GM21515 (cell line): ENCODE measurements around the gene DENND1A.

Experiments used
- ATAC-seq: cut with Tn5 transposase; IDR thresholded peaks from one replicate; pipeline ENCODE4 v1.9.1; 2021; ENCODE audit not compliant: unreplicated experiment

The DENND1A gene

DNA sequence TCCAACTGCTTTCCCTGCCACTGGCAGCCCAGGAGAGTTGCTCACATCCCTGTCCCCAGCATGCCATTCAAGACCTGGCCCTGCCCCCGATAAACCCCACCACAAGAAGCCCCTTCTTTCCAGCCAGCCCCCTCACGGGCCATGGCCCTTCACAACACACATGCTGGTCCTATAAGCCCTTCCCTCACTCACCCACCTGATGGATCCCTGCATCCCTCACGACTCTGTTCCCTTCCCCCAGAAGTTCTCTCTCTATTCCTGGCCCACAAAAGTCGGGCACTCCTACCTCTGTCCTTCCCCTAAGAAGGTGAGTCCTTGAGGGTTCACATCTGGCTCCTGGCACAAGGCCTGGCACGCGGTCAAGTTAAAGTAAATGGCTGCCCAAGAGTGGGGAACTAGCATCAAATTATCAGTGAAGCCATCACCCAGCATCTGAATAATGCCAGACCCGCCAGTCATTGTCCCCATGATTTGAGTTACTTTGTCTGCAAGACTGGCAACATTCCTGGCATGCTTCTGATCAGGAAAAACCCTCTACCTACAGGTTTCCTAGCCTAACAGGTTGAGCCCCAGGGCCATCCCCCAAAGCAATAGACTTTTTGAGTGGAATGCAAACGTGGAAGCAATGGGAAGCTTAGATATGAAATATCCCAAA is 508.0 kb downstream of the DENND1A start:
- no peak for ATAC-seq

DNA sequence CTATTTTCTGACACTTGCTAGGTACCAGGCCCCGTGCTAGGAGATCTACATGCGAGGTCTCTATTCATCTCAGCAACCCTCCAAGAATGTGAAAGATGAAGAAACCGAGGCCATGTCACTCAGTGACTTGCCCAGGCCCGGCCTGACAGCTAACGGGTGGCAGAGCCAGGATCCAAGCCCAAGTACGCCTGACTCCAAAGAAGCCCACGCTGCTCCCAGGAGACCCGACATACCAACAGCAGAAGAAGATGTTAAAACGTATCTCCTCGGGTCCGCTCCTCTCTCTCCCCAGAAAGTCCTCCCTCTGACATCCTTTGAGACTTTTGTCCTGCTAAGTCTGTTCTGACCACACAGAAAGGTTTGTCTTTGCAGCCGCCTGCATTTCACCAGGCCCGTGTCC is 508.7 kb downstream of the DENND1A start:
- no peak for ATAC-seq

DNA sequence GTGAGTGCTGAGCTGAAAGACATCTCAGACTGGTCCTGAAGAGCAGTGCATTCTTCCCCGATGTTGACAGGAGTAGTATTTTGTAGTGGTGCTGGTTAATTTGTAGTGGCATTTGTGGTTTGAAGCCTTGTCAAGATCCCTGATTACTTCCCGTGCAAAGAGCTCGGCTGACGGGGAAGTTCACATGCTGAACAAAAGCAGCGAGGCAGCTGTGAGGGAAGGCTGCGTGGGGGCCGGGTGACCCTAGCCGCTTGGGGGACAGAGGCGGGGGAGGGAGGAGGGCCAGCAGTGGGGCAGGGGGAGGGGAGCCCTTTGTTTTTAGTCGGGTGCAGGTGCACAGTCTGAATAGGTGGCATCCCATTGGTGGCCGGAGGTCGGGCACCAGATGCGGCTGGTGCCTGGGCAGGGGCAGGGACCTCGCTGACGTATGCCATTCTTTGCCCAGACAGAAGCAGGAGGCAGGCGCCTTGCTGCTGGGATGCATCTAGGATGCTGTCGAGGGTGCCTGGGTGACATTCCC is 509.3 kb downstream of the DENND1A start:
- ATAC-seq, result no peak

DNA sequence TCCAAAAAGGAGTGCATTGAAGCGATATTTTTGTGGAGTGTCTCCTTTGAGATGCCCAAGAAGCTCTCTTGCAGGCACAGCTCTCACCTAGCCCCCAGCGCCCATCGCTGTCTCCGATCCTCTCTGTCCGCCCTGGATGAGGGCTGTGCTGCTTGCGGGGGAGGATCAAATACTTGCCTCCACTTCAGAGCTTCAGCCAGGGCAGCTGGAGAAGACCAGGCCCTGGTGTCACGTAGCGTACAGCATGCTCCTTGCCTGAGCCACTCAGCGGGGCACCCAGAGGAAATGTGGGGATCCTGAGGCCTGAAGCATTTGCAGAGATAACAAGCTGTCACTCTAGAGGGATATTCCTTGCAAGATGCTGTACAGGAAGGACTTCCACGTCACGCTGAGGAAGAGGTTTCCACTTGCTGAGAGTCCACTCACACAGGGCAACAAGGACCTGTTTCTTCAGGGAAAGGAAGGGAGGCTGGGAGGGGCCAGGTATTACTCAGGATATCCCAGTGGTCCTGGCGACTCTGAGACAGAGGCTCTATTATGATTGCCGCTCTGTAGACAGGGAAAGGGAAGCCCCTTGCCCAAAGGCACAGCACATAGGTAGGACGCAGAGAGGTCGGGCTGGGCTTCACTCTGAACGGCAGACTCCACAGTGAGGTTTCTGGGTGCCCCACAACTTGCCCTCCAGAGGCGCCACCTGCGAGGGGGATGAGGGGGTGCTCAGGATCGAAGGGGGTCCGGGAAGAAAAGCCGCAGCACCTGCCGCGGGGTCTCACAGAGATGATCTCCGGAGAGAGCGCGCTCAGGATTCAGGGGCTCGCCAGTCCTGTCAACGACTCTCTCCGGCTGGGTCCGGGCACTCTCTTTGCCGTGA is 510.0 kb downstream of the DENND1A start:
- no peak for ATAC-seq

DNA sequence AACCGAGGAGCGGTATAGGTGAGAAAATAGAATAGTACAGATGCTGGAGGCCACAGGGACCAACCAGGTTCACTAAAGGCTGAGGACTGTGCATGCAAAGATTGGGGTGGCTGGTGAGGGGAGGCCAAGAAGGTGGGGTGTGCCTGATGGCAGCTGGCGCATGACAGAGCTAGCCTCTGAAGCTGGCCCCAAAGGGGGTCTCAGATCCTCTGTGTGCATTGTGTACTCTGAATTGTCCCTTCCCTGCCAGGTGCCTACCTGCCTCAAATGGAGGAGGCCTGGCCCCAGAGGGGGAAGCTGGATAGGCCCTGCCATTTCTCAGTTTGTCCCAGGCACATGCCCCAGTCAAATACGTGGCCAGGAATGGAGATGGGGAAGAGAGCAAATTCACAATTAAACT is 510.8 kb downstream of the DENND1A start:
- no peak for ATAC-seq

DNA sequence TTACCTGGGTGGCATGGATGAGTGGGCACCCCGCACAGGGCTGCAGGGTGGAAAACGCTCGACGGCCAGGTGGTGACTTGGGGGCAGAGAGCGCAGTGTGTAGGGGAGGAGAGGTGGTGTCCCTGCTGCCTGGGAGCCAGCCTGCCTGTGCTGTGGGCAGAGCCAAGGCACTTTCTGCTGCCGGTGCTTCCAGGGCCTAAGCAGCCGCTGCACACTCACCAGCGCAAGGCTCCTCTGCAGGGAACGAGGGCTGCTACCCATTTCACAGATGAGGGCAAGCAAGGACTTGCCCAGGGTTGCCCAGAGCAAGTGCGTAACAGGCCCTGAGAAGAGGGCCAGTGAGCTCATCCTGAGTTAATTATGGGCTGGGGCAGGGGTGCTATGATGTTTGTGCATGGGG is 511.4 kb downstream of the DENND1A start:
- no peak for ATAC-seq

DNA sequence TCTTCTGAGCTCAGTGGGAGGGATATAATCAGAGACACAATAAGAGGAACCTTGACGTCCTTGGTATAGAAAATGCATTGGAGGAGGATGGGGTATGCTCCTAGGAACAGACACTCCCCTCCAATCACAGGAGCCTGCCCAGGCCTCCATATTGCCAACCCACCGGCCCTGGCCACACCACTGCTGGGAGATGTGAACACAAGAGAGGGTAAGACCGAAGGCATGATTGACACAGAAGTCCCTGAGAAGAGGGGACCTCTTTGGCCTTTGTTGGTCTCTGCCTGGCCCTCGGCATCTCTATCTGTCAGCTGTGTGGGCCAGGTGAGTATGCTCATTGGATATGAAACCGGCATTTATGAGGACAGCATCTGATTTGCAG is 511.9 kb downstream of the DENND1A start:
- no peak for ATAC-seq

DNA sequence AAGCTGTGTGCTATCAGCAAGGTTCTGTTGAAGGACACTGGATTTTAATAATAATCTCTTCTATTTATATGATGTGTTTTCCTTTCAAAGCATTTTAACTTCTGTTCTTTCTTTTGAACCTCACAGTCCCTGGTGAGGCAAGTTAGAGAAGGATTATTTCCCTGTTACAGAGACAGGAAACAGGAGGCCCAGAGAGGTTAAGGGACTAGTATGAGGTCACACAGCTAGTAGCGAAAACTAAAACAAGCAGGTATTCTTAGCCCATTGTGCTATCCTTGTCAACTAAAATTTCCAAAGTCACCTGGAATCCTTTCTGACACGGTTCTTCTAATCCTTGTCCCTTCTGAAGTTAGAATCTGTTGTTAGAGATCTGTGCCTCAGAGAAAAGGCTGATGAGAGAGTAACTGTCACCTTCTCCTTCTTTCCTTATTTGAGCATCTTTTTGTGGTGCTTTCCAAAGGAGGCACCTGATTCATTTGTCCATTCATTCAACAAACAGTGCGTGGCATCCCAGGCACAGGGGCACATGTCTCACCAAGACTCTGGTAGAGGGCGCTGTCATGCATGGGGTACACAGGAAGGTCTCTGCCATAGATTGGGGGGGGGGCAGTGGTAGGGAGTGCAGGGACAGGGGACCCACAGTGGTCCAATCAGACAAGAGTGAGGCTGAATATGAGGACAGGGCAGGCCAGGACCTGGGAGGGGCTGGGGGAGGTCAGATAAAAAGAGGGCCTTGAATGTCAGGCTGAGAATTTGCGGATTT is 512.5 kb downstream of the DENND1A start:
- no peak for ATAC-seq

DNA sequence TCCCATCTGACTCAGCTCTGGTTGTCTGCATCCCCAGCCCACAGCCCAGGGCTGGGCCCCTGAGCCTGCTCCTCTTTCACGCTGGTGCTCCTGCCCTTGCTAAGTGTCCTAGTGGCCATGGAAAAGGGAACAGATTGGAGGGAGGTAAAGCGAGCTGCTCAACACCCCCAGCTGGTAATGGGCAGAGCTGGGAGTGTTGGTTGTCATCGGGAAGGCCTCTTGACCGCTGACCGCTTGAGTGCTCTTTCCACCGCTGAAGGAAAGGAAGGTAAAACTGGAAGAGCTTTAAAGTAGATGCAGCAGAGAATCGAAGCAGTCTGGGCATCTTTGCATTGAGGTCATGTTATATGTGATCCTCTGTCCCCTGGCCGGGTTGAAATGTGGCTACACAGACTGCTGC is 513.8 kb downstream of the DENND1A start:
- ATAC-seq, result no peak

DNA sequence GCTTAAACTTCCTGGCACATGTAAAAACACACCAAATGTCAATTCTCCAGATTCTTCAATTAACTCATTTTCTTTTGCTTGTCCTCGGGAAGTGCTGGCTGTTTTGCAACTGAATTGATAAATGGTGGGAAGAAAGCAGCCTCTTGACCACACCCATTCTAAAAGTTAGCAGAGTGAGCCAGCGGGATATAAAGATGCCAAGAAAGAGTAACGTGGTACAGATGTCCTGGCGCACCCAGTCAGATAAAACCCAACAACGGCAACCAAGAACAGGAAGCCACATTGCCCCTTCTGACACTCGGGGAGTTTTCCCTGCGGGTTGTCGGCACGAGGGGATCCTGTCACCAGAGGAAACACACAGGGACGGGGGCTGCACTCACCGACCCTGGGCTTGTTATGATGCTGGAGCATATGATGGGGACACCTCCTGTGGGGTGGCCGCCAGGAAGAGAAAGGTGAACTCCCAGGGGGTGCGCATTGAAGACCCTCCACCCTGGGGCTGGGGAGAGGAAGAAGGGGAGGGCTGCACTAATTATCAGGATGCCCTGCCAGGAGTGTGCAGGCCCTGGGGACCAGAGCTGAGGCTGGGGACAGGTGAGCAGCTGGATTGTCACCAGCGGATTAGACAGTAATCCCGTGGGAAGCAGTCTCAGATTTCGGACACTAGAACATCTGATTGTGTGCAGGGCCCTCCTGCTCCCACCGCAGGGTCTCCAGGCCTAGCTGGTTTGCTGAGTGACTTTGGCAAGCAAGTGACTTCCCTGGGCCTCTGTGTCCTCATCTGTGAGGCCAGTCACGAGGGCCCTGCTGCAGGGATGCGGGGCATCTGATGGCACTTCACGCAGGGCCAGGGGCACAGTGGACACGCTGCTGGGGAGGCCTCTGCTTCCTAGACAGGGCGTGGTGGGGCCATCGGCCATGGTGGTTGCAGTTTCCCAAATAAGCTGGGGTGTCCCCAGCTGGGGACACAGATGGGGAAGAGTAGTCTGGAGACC is 514.7 kb downstream of the DENND1A start:
- no peak for ATAC-seq

DNA sequence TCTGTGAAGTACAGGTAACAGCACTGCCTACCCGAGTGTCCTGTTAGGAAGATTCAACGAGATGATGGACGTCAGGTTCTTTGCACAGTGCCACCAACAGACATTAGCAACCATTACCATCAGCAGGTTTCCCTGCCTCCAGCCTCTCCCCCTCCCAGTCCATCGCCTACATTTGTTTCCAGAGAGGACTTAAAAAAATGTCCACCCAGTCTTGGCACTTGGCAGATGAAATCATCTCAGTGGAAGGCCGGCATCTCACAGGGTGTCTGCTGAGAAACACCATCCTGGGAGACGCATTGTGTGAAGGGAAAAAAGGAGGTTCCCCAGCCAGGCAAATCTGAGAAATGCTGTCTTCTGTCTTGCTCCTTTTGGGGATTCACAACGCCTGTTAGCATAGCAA is 515.7 kb downstream of the DENND1A start:
- no peak for ATAC-seq

DNA sequence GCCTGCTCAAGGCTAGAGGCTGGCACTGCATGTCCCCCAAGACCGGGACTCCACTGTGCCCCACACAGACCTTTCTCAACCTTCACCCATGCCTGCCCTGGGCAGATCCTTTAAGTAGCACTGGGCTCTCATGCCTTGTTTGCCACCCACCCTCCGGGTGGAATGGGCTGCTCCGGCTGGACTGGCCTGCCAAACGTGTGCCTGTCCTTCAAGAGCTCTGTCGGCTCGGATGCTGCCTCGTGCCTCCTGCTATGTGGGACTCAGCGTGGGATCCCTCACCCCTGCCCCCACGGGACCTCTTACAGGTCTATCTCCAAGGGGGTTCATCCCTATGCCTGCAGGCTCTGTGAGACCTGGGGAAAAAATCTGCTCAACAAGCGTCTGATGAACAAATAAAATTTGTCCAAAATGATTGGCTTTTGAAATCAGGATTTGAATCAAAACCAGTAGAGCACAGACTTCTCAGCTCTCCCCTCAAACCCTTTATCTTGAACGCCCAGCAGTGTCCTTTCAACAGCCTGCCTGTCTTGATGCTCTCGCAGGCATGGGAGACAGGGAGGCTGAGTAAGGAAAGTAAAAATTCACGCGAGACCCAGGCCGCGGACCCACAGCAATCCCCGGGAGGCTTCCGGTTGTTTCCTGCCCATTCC is 517.6 kb downstream of the DENND1A start:
- ATAC-seq, result no peak

DNA sequence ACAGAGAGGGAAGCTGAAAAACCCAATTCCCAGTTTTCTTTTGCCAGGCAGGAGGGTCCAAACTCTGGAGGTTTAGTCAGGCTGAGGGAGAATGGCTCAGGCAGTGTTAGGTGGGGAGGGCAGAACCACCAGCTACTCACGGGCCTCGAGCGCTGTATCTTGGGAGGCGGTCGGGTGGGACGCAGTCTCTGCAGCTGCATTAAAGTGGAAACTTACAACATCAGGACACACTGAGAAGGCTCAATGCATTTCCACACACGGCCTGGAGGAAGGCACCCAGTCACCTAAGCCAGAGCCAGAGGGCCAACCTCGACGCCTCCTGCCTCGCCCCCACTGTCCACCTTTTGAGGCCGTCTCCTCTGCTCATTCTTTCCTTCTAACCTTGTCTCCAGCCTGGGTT is 518.3 kb downstream of the DENND1A start:
- ATAC-seq, result no peak

DNA sequence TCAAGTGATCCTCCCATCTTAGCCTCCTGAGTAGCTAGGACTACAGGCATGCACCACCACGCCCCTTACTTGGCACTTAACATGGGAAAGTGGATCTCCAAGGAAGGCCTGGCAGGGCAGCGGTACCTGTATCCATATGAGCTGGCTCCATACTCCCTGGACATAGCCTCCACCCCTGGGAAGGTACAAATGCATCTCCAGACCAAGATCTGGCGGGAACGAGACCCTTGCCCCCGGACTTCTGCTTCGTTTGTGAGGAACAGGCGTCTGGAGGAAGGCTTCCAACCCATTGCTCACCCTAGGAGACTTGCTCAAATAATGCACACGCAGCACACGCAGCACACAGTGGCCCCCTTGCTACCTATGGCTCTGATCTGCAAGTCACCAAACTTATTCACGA is 518.7 kb downstream of the DENND1A start:
- ATAC-seq, result no peak

DNA sequence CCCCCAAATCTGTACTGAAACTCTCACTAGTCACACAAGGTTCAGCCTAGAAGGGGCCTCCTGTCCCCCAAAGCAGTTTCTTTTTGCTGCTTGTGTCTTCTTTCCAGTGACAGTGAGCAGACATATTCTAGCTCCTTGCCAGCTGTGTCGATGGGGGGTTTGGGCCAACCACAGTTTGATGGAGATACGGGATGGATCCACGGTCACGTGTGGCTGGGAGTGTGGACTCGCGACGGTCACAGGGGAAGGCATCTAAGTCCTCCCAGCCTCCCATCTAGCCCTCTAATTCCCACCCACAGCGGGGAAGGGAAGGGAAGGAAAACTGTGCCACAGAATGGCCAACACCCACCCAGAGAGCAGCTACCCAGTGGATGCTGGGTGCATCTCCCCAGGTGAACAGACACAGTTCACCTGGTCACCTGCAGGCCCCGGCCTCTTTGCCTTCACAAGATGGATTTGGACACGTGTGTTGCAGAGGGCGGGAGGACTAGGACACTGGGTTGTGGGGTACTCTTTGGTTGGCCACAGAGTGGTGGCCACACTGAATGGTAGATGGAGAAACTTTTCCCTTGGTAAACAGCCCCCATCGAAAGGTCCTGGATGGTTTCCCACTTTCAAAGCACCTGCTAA is 519.5 kb downstream of the DENND1A start:
- no peak for ATAC-seq

DNA sequence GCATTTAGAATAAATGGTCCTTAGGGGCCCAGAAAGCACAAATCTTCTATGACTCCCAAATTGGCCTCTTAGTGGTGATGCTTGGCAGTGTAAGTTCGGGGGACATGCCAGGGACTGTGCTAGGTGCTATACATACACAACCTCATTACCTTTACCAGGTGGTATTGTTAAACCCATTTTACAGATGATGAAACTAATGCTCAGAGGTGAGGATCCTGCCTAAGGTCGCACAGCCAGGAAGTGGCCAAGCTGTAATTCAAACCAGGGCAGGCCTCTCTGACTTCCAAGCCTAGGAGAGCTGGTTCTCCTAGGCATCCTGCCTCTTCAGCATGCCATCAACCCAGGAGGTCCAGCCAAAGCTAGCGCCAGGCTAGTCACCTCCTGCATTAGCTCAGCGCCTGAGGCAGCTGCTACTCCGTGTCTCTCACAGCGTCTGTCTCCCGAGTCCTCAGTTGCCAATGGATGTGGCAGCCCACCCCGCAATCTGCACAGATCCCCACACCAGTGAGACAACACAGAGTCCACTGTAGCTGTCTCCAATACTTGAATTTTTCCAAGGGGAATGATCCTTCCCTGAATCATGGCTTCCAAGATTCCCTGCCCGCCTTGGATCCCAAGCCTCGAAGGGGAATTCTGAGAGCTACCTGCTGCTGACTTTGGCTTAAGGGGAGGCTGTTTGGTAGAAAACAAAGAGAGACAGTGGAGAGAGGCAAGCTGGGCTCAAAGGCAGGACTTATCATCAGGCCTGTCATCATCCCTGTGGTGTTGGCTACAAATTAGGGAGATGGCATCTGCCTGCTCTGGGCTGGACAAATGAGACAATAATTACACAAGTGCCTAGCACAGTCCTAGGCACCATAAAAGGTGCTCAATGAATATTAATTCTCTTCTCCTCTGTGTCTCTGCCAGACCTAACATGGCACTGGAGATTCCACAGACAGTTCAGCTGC is 521.3 kb downstream of the DENND1A start:
- no peak for ATAC-seq

DNA sequence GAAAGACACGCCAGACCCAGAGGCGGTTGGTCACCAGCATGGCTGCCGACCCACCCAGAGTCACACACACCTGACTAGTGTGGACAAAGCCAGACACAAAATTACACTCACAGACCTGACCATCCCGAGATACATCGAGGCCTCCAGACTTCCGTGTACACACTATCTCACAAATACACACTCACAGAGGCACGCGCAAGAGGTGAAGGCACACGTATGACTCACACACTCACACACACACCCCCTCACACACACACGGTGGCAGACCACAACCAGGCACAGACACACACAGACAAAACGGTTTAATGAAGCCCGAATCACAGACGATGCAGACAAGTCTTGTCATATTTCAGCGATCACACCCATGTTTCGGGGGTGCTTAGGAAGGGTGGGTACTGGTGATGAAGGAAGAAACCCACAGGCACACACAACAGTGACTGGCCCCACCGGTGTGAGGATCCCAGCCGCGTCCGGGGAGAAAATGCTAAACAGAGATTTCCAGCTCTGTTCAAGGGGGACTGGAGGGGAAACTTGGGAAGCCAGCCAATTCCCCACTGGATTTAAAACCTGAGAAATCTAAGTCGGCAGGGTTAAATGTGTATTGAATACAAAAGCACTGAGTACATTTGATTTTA is 522.6 kb downstream of the DENND1A start:
- ATAC-seq, result no peak

DNA sequence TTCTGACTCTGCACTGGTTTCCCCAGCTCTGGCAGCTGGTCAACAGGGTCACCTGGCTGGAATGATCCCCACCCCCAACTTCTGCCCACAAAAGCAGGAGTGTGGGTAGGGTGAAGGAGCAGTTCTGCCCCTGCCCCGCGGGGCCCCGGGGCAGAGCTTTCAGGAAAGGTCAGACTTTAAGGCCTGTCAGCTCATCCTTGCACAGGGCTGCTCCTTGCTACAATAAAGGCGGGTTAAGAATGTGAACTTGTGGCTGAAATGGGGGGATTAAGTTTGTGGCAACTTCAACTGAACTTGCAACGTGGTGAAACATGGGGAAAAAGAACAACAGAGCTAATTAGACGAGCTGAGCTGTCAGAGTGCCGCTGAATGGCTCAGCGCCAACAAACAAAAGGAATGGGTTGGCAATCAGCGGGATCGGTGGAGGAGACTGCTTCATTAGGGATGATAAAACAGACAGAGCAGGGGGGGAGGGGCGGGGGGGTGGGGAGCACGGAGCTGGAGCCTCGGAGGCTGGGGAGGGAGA is 523.2 kb downstream of the DENND1A start:
- ATAC-seq, result no peak
